ENCODE measurements around the gene COL16A1. TPM values are rescaled to one million over a fixed set of nuclear protein-coding genes. Genes with fewer than 3 reads are reported as not detected.

Gene COL16A1
- total RNA-seq, 1 experiment from 2014 or later: 6.2 TPM

- Mint-ChIP-seq H3K4me1 (peaks cover 9 to 14% of the 10 kb centered on the region in 2 experiments), H3K27ac (peak overlapping the region in 1 of 3 experiments; percentile 31; a peak in 1 of 7 replicates)
Observed at GRCh38 chr1:31662463-31662862, 41.4 kb downstream of the COL16A1 start.

More at GRCh38 chr1:31662463-31662862, 41.4 kb downstream of the COL16A1 start:
- no peak overlapping the region for H2AK5ac ChIP-seq (ENCODE audit: insufficient read length, low read length)
- H3K14ac ChIP-seq (ENCODE audit: insufficient read depth, low read length): no peak overlapping the region
- no peak overlapping the region for H4K5ac ChIP-seq (ENCODE audit: insufficient read length, low read depth, low read length)
- no peak overlapping the region for H2BK20ac ChIP-seq (ENCODE audit: low read depth, low read length, poor library complexity, severe bottlenecking)
- Mint-ChIP-seq H3K27me3 (ENCODE audit: low read depth) (peaks cover 4% of the 10 kb centered on the region), H3K4me3 (no peak overlapping the region), H3K36me3 (ENCODE audit: insufficient read depth in 1 of 3, low read depth in 3 of 3) (no peaks in the 10 kb centered on the region), H3K9me3 (no peaks in the 10 kb centered on the region; a peak in 1 of 5 replicates)
- no peak overlapping the region for H3K18ac ChIP-seq (ENCODE audit: insufficient read length, low read depth, low read length)
- H4K91ac ChIP-seq (ENCODE audit: insufficient read length, low read depth, low read length): no peak overlapping the region
- H2BK15ac ChIP-seq (ENCODE audit: low read depth, low read length): no peak overlapping the region
- no peak overlapping the region for H3K4me2 ChIP-seq (ENCODE audit: insufficient read depth, insufficient read length, low read length)
- H3K79me2 ChIP-seq (ENCODE audit: insufficient read depth, low read length): no peaks in the 10 kb centered on the region
- no peak overlapping the region for H2AFZ ChIP-seq (ENCODE audit: low read length)
- H4K20me1 ChIP-seq (ENCODE audit: control insufficient read depth, insufficient read depth, insufficient read length): peaks cover 4% of the 10 kb centered on the region
- no peaks in the 10 kb centered on the region for H3K9me3 ChIP-seq (ENCODE audit: control insufficient read depth, low read depth, low read length)
- DNase-seq: no peak
- no peak overlapping the region for H2BK120ac ChIP-seq (ENCODE audit: low read depth, low read length, poor library complexity, severe bottlenecking)
- no peak overlapping the region for H3K4ac ChIP-seq (ENCODE audit: low read depth, low read length)
- H4K8ac ChIP-seq (replicated peaks; ENCODE audit: insufficient read length, low read depth, low read length): no peak overlapping the region
- no peaks in the 10 kb centered on the region for H3K23me2 ChIP-seq (ENCODE audit: insufficient read length, low read depth, low read length, poor library complexity, severe bottlenecking)
- H3K27ac ChIP-seq (ENCODE audit: insufficient read length, low read depth, low read length): no peak overlapping the region
- no peak overlapping the region for H3T11ph ChIP-seq (ENCODE audit: low read length)
- H3K27me3 ChIP-seq (ENCODE audit: insufficient read depth, low read length): no peaks in the 10 kb centered on the region
- WGBS (ENCODE audit: extremely low coverage, insufficient read length, low lambda C conversion rate): no CpG with 5 or more reads among the region's 12 CpGs
- H2BK5ac ChIP-seq (ENCODE audit: insufficient read length, low read length): no peak overlapping the region
- TF ChIP-seq CTCF (conservative IDR thresholded peaks at IDR 0.05): no peak
- no peaks in the 10 kb centered on the region for H3K79me1 ChIP-seq (ENCODE audit: insufficient read depth, low read depth, low read length, poor library complexity, severe bottlenecking)
- H2BK12ac ChIP-seq (ENCODE audit: insufficient read length, low read depth, low read length): no peak overlapping the region
- no peaks in the 10 kb centered on the region; the same call in 1 of the 2 replicates for H3K4me1 ChIP-seq (ENCODE audit: insufficient read depth, low read length)
- no peak overlapping the region for H3K9ac ChIP-seq (ENCODE audit: extremely low read depth, insufficient read length, low read length)
- no peak overlapping the region for H3K23ac ChIP-seq (ENCODE audit: insufficient read length, low read depth, low read length)
- no peak overlapping the region for H3K56ac ChIP-seq (ENCODE audit: insufficient read length, low read depth, low read length)

All from H9 (cell line).